IMR-90 (cell line): ENCODE data around the gene LAMA3. TPM values are rescaled to one million over a fixed set of nuclear protein-coding genes. Genes with fewer than 3 reads are reported as not detected.

Experiments used
- ATAC-seq: fragments of 200-7000 bp; cut with Tn5 transposase; 2 replicates; pipeline ENCODE4 v1.9.1; 2020; ENCODE audit warnings: low read depth, mild to moderate bottlenecking, moderate library complexity
- BruUV-seq: library from RNA; stranded (reverse); fragments of 400-500 nt; replicated peaks from 2 replicates; lab custom pipeline; 2021; lab: Mats Ljungman, UMichigan
- CTCF ChIA-PET: fragments of 300-600 bp; formaldehyde crosslinking; extraction: SDS; loops from one replicate; lab custom pipeline; 2021; ENCODE audit warnings: antibody characterized with exemption; lab: Yijun Ruan, JAX
- POLR2A ChIA-PET: fragments of 300-600 bp; sonication (Branson Sonifier 250); formaldehyde crosslinking; loops from one replicate; lab custom pipeline; 2022; ENCODE audit warnings: antibody characterized with exemption; ENCODE audit not compliant: unreplicated experiment; lab: Charles Lee
- DNase-seq: peaks from one replicate; pipeline ENCODE4 v3.0.0; 2013
- H2AFZ ChIP-seq: replicated peaks from 2 replicates; pipeline ENCODE3; 2013; ENCODE audit warnings: low read length, mild to moderate bottlenecking; ENCODE audit not compliant: poor library complexity
- H2AK5ac ChIP-seq: 2 replicates; pipeline ENCODE4 v1.6.1; 2013; ENCODE audit warnings: low read depth, low read length, inconsistent platforms
- H2AK9ac ChIP-seq: replicated peaks from 2 replicates; pipeline ENCODE3; 2013; ENCODE audit warnings: mild to moderate bottlenecking, low read depth, low read length, moderate library complexity; ENCODE audit not compliant: poor library complexity
- H2BK120ac ChIP-seq: 2 replicates; pipeline ENCODE4 v1.6.1; 2013; ENCODE audit warnings: low read depth, low read length, inconsistent platforms
- H2BK15ac ChIP-seq: 3 replicates; pipeline ENCODE4 v1.6.1; 2013; ENCODE audit warnings: low read depth, low read length, inconsistent platforms
- H2BK20ac ChIP-seq: 2 replicates; pipeline ENCODE4 v1.6.1; 2013; ENCODE audit warnings: low read depth, mild to moderate bottlenecking, inconsistent platforms, low read length, moderate library complexity
- H2BK5ac ChIP-seq: 2 replicates; pipeline ENCODE4 v1.6.1; 2013; ENCODE audit warnings: mild to moderate bottlenecking, low read depth, low read length, inconsistent platforms; ENCODE audit not compliant: poor library complexity, severe bottlenecking
- H3K14ac ChIP-seq: replicated peaks from 2 replicates; pipeline ENCODE4 v1.6.1; 2013; ENCODE audit warnings: low read depth, low read length, inconsistent platforms
- H3K18ac ChIP-seq: 2 replicates; pipeline ENCODE4 v1.6.1; 2013; ENCODE audit warnings: low read depth, low read length, control low read depth
- H3K23ac ChIP-seq: 2 replicates; pipeline ENCODE4 v1.6.1; 2013; ENCODE audit warnings: low read depth, low read length, inconsistent platforms
- H3K27ac ChIP-seq: 2 replicates; pipeline ENCODE4 v1.5.1; 2013; ENCODE audit warnings: mild to moderate bottlenecking, control low read depth, low read length; ENCODE audit not compliant: insufficient read depth
- H3K27me3 ChIP-seq: 2 replicates; pipeline ENCODE4 v1.6.1; 2013; ENCODE audit warnings: low read length; ENCODE audit not compliant: control insufficient read depth, insufficient read depth
- H3K36me3 ChIP-seq: 2 replicates; pipeline ENCODE4 v1.6.1; 2013; ENCODE audit warnings: low read length, mixed read lengths; ENCODE audit not compliant: control insufficient read depth, insufficient read depth
- H3K4ac ChIP-seq: 2 replicates; pipeline ENCODE4 v1.6.1; 2013; ENCODE audit warnings: low read depth, low read length, inconsistent platforms
- H3K4me1 ChIP-seq: 2 replicates; pipeline ENCODE4 v1.6.1; 2013; ENCODE audit warnings: low read length, mixed read lengths; ENCODE audit not compliant: control insufficient read depth, insufficient read depth
- H3K4me2 ChIP-seq: 2 replicates; pipeline ENCODE4 v1.6.1; 2013; ENCODE audit warnings: low read depth, mild to moderate bottlenecking, control low read depth, low read length, moderate library complexity
- H3K4me3 ChIP-seq: 2 replicates; pipeline ENCODE4 v1.5.1; 2013; ENCODE audit warnings: low read depth, mild to moderate bottlenecking, control low read depth, low read length, moderate library complexity; ENCODE audit not compliant: insufficient read depth
- H3K56ac ChIP-seq: 2 replicates; pipeline ENCODE4 v1.6.1; 2013; ENCODE audit warnings: low read length, inconsistent platforms; ENCODE audit not compliant: insufficient read depth; ENCODE audit errors: extremely low read depth
- H3K79me1 ChIP-seq, 2 experiments: 2 replicates each; pipeline ENCODE4 v1.6.1; 2013; ENCODE audit warnings: low read length in 2 of 2, inconsistent platforms in 1 of 2, low read depth in 1 of 2
- H3K9ac ChIP-seq: 2 replicates; pipeline ENCODE4 v1.6.1; 2013; ENCODE audit warnings: low read depth, low read length, control low read depth
- H3K9me1 ChIP-seq: 2 replicates; pipeline ENCODE4 v1.6.1; 2013; ENCODE audit warnings: low read length, inconsistent platforms; ENCODE audit not compliant: insufficient read depth
- H3K9me3 ChIP-seq: 2 replicates; pipeline ENCODE4 v1.6.1; 2013; ENCODE audit warnings: low read length; ENCODE audit not compliant: control insufficient read depth, insufficient read depth
- H4K20me1 ChIP-seq: 2 replicates; pipeline ENCODE4 v1.6.1; 2013; ENCODE audit warnings: low read length, inconsistent platforms; ENCODE audit not compliant: insufficient read depth
- H4K5ac ChIP-seq: 2 replicates; pipeline ENCODE4 v1.6.1; 2013; ENCODE audit warnings: mild to moderate bottlenecking, low read depth, low read length, control low read depth
- H4K8ac ChIP-seq, 2 experiments: 2 replicates each; pipeline ENCODE4 v1.6.1; 2013; ENCODE audit warnings: low read depth in 2 of 2, low read length in 2 of 2, control low read depth in 1 of 2, inconsistent platforms in 1 of 2
- H4K91ac ChIP-seq: 2 replicates; pipeline ENCODE4 v1.6.1; 2013; ENCODE audit warnings: low read depth, low read length, inconsistent platforms; ENCODE audit not compliant: insufficient read depth
- MAFK ChIP-seq: IDR thresholded peaks from 2 replicates; pipeline ENCODE4 v1.6.1; 2012; ENCODE audit warnings: low read depth, low read length, improper control_type of control experiment
- SMC3 ChIP-seq: fragments of 150-350 bp; IDR thresholded peaks from 2 replicates; pipeline ENCODE4 v1.6.1; 2016; ENCODE audit warnings: low read depth, mild to moderate bottlenecking, antibody characterized with exemption, low read length, moderate library complexity
- WGBS, 2 experiments: methylation state at CpG; one replicate each; pipeline versions ENCODE4 v1.1.5 to v1.1.7; 2013; ENCODE audit warnings: missing lambda C conversion rate in 2 of 2; ENCODE audit not compliant: insufficient read length in 1 of 2; ENCODE audit errors: extremely low coverage in 2 of 2; 5-methylcytosine and 5-hydroxymethylcytosine counted together
- dilution Hi-C: fragments of 300-500 bp; cut with HindIII; formaldehyde crosslinking; loops from one replicate; pipeline ENCODE4 v1.14.3; 2018; ENCODE audit warnings: low sequenced_read_pairs; ENCODE audit not compliant: unreplicated experiment
- in situ Hi-C: fragments of 300-500 bp; cut with MboI; formaldehyde crosslinking; loops from 3 replicates; pipeline ENCODE4 v1.14.3; 2019; ENCODE audit warnings: low sequenced_read_pairs, inconsistent platforms, mixed read lengths
- intact Hi-C: fragments of 100-400 bp; cut with micrococcal nuclease; formaldehyde crosslinking; loops from 2 replicates; pipeline ENCODE4 v1.10.0; 2022
- polyA plus RNA-seq, 3 experiments: library from polyadenylated mRNA; depleted of rRNA; stranded (reverse); fragments of >200 nt; gene quantifications; 2 replicates each; pipeline ENCODE4 v1.2.3, GENCODE V29; 2012; ENCODE audit warnings: low replicate concordance in 1 of 3
- total RNA-seq: library from RNA; depleted of rRNA; stranded (reverse); fragments of >200 nt; gene quantifications from 2 replicates; pipeline ENCODE4 v1.2.3, GENCODE V29; 2012

Gene LAMA3
- total and polyA plus RNA-seq, 2 of the 4 experiments (the other 2 are of a cell fraction), result 0.18 to 0.19 TPM

DNA sequence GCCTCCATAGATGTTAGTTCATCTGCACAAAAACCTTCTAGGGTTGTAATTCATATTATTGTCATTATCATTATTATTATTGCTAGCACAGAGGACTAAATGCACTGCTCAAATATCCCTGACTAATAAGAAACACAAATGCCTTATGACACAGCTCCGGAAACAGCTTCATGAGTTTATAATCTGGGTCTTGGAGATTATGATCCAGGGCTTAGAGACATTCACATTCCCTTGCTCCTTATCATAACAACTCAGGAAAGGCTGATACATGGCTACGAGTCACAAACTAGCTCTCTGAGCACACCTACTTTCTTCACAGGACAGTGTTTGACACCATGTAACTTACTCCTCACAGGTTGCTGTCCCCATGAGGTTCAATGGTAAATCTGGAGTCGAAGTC, 223.1 kb downstream of the LAMA3 start:
- Histone ChIP-seq H2BK5ac (no peak overlapping the region), H4K91ac (no peak overlapping the region), H2BK20ac (no peak overlapping the region), H3K14ac (no peak overlapping the region), H3K23ac (no peak overlapping the region), H3K18ac (no peak overlapping the region), H3K9me1 (no peaks in the 10 kb centered on the region), H3K9me3 (no peaks in the 10 kb centered on the region), H3K79me1 (no peaks in the 10 kb centered on the region), H3K4me3 (no peak overlapping the region), H4K5ac (no peak overlapping the region), H3K4me1 (no peaks in the 10 kb centered on the region), H2AK5ac (no peak overlapping the region), H3K36me3 (no peaks in the 10 kb centered on the region), H3K27ac (no peak overlapping the region), H3K56ac (no peak overlapping the region), H3K4ac (0 out of 2 replicates have a peak overlapping the region, but pooled peaks have one; percentile 20), H2BK15ac (no peak overlapping the region), H2AK9ac (no peak overlapping the region), H3K27me3 (peaks cover 1% of the 10 kb centered on the region; the same call in 1 of the 2 replicates), H3K4me2 (no peak overlapping the region), H4K20me1 (no peaks in the 10 kb centered on the region), H2AFZ (no peak overlapping the region), H3K9ac (no peak overlapping the region), H2BK120ac (no peak overlapping the region), H4K8ac (no peak overlapping the region)
- peak; percentile 56 for ATAC-seq
- TF ChIP-seq MAFK, result 0 out of 2 replicates have a peak, but pooled peaks have one; percentile 8
- TF ChIP-seq SMC3, result no peak
- in situ Hi-C loops, result no loop called here
- peak; percentile 75 for DNase-seq
- no TSS peak for BruUV-seq
- WGBS, 2 experiments, result no CpG with 5 or more reads among the region's 3 CpGs
- POLR2A ChIA-PET, result interaction anchor here (0.7 kb wide), 1 partner anchor 84 kb away, joined by 6 read pairs; no protein-coding TSS in a partner anchor
- dilution Hi-C loops, result no loop called here
- intact Hi-C loops, result no loop called here
- CTCF ChIA-PET, result no interaction called here
